ENCODE results near the gene GNAL. TPM values are rescaled to one million over a fixed set of nuclear protein-coding genes. Genes with fewer than 3 reads are reported as not detected.

The GNAL gene
- total and polyA plus RNA-seq, 4 donors, result 0.15 to 0.92 (median 0.72) TPM

DNA sequence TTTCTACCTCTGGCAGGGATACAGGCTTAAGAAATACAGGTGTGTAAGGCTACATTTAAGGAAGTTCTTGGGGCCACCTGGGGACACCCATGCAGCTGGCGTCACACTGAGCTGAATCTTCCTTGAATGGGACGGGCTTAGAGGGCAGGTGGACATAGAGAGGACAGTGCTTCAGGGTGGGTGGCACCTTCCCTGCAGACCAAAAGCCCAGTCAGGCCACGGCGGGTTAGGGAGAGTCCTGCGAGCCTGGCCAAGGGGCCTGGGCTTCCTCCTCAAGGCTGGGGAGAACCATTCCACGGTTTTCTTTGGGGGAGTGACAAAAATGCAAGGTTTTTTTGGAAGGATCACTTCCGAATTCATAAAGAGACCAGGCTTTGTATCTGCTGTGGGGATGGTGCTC lies 73.4 kb downstream of the GNAL start (continued):
- TF ChIP-seq, protein P1, sequence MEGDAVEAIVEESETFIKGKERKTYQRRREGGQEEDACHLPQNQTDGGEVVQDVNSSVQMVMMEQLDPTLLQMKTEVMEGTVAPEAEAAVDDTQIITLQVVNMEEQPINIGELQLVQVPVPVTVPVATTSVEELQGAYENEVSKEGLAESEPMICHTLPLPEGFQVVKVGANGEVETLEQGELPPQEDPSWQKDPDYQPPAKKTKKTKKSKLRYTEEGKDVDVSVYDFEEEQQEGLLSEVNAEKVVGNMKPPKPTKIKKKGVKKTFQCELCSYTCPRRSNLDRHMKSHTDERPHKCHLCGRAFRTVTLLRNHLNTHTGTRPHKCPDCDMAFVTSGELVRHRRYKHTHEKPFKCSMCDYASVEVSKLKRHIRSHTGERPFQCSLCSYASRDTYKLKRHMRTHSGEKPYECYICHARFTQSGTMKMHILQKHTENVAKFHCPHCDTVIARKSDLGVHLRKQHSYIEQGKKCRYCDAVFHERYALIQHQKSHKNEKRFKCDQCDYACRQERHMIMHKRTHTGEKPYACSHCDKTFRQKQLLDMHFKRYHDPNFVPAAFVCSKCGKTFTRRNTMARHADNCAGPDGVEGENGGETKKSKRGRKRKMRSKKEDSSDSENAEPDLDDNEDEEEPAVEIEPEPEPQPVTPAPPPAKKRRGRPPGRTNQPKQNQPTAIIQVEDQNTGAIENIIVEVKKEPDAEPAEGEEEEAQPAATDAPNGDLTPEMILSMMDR (IDR thresholded peaks at IDR 0.05; ENCODE audit: low read depth, low read length, missing input control), result no peak

GRCh38 chr18:11767329-11767728 lies 78.3 kb downstream of the GNAL start:
- Histone ChIP-seq H3K4me3 (ENCODE audit: low read depth in 1 of 3, low read length in 3 of 3) (no peak overlapping the region), H3K9me3 (ENCODE audit: control insufficient read depth in 4 of 4, low read length in 3 of 4) (no peaks in the 10 kb centered on the region), H3K27ac (ENCODE audit: low read depth in 1 of 2, low read length in 2 of 2) (no peak overlapping the region), H3K9ac (ENCODE audit: low read depth in 1 of 2, low read length in 2 of 2) (no peak overlapping the region), H3K27me3 (ENCODE audit: control insufficient read depth in 4 of 4, insufficient read depth in 4 of 4, low read length in 3 of 4) (peaks cover 0 to 2% (median 0%) of the 10 kb centered on the region in 4 donors), H3K4me1 (ENCODE audit: control insufficient read depth in 4 of 4, insufficient read depth in 4 of 4, low read length in 3 of 4) (no peaks in the 10 kb centered on the region), H3K36me3 (ENCODE audit: control insufficient read depth in 4 of 4, insufficient read depth in 3 of 4, low read depth in 1 of 4, low read length in 3 of 4) (no peaks in the 10 kb centered on the region)
- no peak for DNase-seq (ENCODE audit: low spot score)
- 92% methylated on average over 6 of the region's 6 CpGs for WGBS
- TF ChIP-seq, protein P1 (IDR thresholded peaks at IDR 0.05; ENCODE audit: low read depth, low read length, missing input control), result no peak
- TF ChIP-seq REST (IDR thresholded peaks at IDR 0.05) (no peak), HNF4G (IDR thresholded peaks at IDR 0.05) (no peak), YY1 (IDR thresholded peaks at IDR 0.05) (no peak), TAF1 (conservative IDR thresholded peaks at IDR 0.05) (no peak), RXRA (IDR thresholded peaks at IDR 0.05) (no peak), SP1 (IDR thresholded peaks at IDR 0.05) (no peak), RAD21 (IDR thresholded peaks at IDR 0.05) (no peak), GABPA (IDR thresholded peaks at IDR 0.05 in 1 of 2, conservative IDR thresholded peaks at IDR 0.05 in 1 of 2) (no peak), JUND (IDR thresholded peaks at IDR 0.05) (no peak), NR2F2 (IDR thresholded peaks at IDR 0.05) (no peak), FOXA2 (IDR thresholded peaks at IDR 0.05) (no peak), HNF4A (conservative IDR thresholded peaks at IDR 0.05) (no peak), FOXA1 (IDR thresholded peaks at IDR 0.05) (no peak), EGR1 (IDR thresholded peaks at IDR 0.05; ENCODE audit: low read depth in 2 of 2) (no peak)
- TF ChIP-seq, protein P2, sequence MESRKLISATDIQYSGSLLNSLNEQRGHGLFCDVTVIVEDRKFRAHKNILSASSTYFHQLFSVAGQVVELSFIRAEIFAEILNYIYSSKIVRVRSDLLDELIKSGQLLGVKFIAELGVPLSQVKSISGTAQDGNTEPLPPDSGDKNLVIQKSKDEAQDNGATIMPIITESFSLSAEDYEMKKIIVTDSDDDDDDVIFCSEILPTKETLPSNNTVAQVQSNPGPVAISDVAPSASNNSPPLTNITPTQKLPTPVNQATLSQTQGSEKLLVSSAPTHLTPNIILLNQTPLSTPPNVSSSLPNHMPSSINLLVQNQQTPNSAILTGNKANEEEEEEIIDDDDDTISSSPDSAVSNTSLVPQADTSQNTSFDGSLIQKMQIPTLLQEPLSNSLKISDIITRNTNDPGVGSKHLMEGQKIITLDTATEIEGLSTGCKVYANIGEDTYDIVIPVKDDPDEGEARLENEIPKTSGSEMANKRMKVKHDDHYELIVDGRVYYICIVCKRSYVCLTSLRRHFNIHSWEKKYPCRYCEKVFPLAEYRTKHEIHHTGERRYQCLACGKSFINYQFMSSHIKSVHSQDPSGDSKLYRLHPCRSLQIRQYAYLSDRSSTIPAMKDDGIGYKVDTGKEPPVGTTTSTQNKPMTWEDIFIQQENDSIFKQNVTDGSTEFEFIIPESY (IDR thresholded peaks at IDR 0.05), result no peak
- TF ChIP-seq, protein P3, sequence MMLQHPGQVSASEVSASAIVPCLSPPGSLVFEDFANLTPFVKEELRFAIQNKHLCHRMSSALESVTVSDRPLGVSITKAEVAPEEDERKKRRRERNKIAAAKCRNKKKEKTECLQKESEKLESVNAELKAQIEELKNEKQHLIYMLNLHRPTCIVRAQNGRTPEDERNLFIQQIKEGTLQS (IDR thresholded peaks at IDR 0.05), result no peak
- TF ChIP-seq, protein P4, sequence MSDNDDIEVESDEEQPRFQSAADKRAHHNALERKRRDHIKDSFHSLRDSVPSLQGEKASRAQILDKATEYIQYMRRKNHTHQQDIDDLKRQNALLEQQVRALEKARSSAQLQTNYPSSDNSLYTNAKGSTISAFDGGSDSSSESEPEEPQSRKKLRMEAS (IDR thresholded peaks at IDR 0.05), result no peak

Measured in liver (tissue), 9 donors.